ENCODE data around the gene CPSF2.

Gene CPSF2

DNA sequence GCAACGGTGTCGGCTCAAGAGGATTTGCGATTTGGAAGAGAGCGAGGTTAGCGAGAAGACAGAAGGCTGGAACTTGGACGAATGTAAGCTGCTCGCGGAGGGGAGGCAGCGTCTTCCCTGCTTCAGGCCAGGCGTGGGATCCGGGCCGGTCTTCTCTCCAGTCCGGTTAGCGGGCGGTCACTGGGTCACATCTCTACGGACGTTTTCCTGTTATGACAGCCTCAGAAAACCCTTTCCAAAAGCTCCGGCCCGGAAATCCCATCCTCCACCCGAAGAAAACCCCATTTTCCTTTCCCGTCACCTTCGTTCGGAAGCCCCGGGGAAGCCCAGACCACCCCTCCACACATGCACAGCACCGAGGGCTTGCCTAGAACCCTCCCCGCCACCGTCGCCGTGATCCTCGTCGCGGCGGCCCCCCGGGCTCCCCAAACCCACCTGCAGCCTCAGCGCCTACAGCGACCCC, 531 bp upstream of the CPSF2 start:
- H3K14ac ChIP-seq (ENCODE audit: low read length in 2 of 2) = peak overlapping the region in 1 of 2 experiments; percentile 42
- H4K8ac ChIP-seq (ENCODE audit: low read length) = peak overlapping the region; percentile 41
- peaks cover 14% of the 10 kb centered on the region for H3K4me1 ChIP-seq (ENCODE audit: control insufficient read depth, insufficient read depth, low read depth, low read length)
- H3K79me1 ChIP-seq (replicated peaks; ENCODE audit: low read length, poor library complexity, severe bottlenecking) = peaks cover 25% of the 10 kb centered on the region
- H2BK15ac ChIP-seq (ENCODE audit: low read depth, poor library complexity, severe bottlenecking) = no peak overlapping the region
- peak overlapping the region; percentile 43 for H3K4me2 ChIP-seq (ENCODE audit: low read length, poor library complexity, severe bottlenecking)
- peak overlapping the region; percentile 72 for H2AFZ ChIP-seq (ENCODE audit: low read depth, low read length)
- no peak overlapping the region for H2BK120ac ChIP-seq (ENCODE audit: low read depth, low read length)
- H3K27me3 ChIP-seq (ENCODE audit: control insufficient read depth in 1 of 2, insufficient read depth in 1 of 2, low read length in 2 of 2) = no peaks in the 10 kb centered on the region
- peak overlapping the region in 1 of 2 experiments; percentile 6 for H3K23ac ChIP-seq (ENCODE audit: low read length in 2 of 2)
- no peaks in the 10 kb centered on the region for H3K9me3 ChIP-seq (ENCODE audit: control insufficient read depth, low read length)
- no peak overlapping the region for H2BK5ac ChIP-seq (ENCODE audit: low read depth, low read length, poor library complexity, severe bottlenecking)
- peak; percentile 62 for DNase-seq
- peaks cover 7 to 48% of the 10 kb centered on the region in 2 experiments for H3K36me3 ChIP-seq (ENCODE audit: control insufficient read depth in 1 of 2, insufficient read depth in 2 of 2, low read depth in 1 of 2, low read length in 2 of 2)
- peak overlapping the region; percentile 98 for H3K9ac ChIP-seq (ENCODE audit: low read length)
- peak overlapping the region; percentile 11 to 70 for H3K18ac ChIP-seq (ENCODE audit: low read depth in 1 of 2, low read length in 2 of 2)
- no peak overlapping the region for H2BK12ac ChIP-seq (ENCODE audit: low read length in 2 of 2)
- under 1% methylated on average over 36 of the region's 36 CpGs for WGBS
- H2AK5ac ChIP-seq (ENCODE audit: low read length, severe bottlenecking) = no peak overlapping the region
- H3K4me3 ChIP-seq (ENCODE audit: insufficient read depth in 1 of 2, low read depth in 1 of 2, low read length in 2 of 2) = peak overlapping the region; percentile 71 to 88
- H3K27ac ChIP-seq (ENCODE audit: low read length, poor library complexity, severe bottlenecking) = peak overlapping the region; percentile 79
- peak overlapping the region in 1 of 2 experiments; percentile 56 for H3K4ac ChIP-seq (ENCODE audit: low read depth in 1 of 2, low read length in 2 of 2)
- H4K91ac ChIP-seq (ENCODE audit: low read length) = peak overlapping the region; percentile 44

DNA sequence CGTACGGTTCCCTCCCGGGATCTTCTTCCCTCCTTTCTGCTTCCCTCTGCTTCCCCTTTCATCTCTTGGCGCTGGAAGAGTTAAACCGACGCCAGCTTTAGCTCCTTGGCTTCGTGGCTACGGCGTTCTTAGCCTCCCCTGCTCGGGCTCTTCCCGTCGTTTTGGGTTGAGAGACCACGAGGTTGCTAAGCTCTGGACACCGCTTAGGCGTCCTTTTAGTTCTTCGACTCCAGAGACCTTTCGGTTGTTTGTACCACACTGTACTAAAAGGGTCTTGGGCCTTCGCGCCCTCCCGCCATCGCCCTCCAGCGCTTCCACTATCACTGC, 545 bp downstream of the CPSF2 start:
- H3K4me3 ChIP-seq (ENCODE audit: insufficient read depth in 1 of 2, low read depth in 1 of 2, low read length in 2 of 2) = peak overlapping the region; percentile 71 to 88
- H3K27me3 ChIP-seq (ENCODE audit: control insufficient read depth in 1 of 2, insufficient read depth in 1 of 2, low read length in 2 of 2) = no peaks in the 10 kb centered on the region
- H3K4ac ChIP-seq (ENCODE audit: low read depth in 1 of 2, low read length in 2 of 2) = peak overlapping the region; percentile 16 to 95
- H3K79me1 ChIP-seq (replicated peaks; ENCODE audit: low read length, poor library complexity, severe bottlenecking) = peaks cover 28% of the 10 kb centered on the region
- peak overlapping the region; percentile 16 for H4K91ac ChIP-seq (ENCODE audit: low read length)
- peak overlapping the region; percentile 2 for H2BK15ac ChIP-seq (ENCODE audit: low read depth, poor library complexity, severe bottlenecking)
- WGBS = under 1% methylated on average over 22 of the region's 22 CpGs
- peaks cover 14% of the 10 kb centered on the region for H3K4me1 ChIP-seq (ENCODE audit: control insufficient read depth, insufficient read depth, low read depth, low read length)
- peak; percentile 62 for DNase-seq
- H2BK5ac ChIP-seq (ENCODE audit: low read depth, low read length, poor library complexity, severe bottlenecking) = peak overlapping the region; percentile 58
- H3K23ac ChIP-seq (ENCODE audit: low read length in 2 of 2) = peak overlapping the region; percentile 16 to 47
- H3K27ac ChIP-seq (ENCODE audit: low read length, poor library complexity, severe bottlenecking) = peak overlapping the region; percentile 79
- peak overlapping the region; percentile 81 for H3K4me2 ChIP-seq (ENCODE audit: low read length, poor library complexity, severe bottlenecking)
- peak overlapping the region in 1 of 2 experiments; percentile 94 for H2BK12ac ChIP-seq (ENCODE audit: low read length in 2 of 2)
- peak overlapping the region; percentile 35 to 97 for H3K18ac ChIP-seq (ENCODE audit: low read depth in 1 of 2, low read length in 2 of 2)
- H3K9ac ChIP-seq (ENCODE audit: low read length) = peak overlapping the region; percentile 98
- peak overlapping the region; percentile 91 for H2BK120ac ChIP-seq (ENCODE audit: low read depth, low read length)
- H3K36me3 ChIP-seq (ENCODE audit: control insufficient read depth in 1 of 2, insufficient read depth in 2 of 2, low read depth in 1 of 2, low read length in 2 of 2) = peaks cover 3 to 49% of the 10 kb centered on the region in 2 experiments
- H3K14ac ChIP-seq (ENCODE audit: low read length in 2 of 2) = peak overlapping the region in 1 of 2 experiments; percentile 87
- peak overlapping the region; percentile 60 for H2AFZ ChIP-seq (ENCODE audit: low read depth, low read length)
- H4K8ac ChIP-seq (ENCODE audit: low read length) = peak overlapping the region; percentile 80
- no peak overlapping the region for H2AK5ac ChIP-seq (ENCODE audit: low read length, severe bottlenecking)
- H3K9me3 ChIP-seq (ENCODE audit: control insufficient read depth, low read length) = no peaks in the 10 kb centered on the region

DNA sequence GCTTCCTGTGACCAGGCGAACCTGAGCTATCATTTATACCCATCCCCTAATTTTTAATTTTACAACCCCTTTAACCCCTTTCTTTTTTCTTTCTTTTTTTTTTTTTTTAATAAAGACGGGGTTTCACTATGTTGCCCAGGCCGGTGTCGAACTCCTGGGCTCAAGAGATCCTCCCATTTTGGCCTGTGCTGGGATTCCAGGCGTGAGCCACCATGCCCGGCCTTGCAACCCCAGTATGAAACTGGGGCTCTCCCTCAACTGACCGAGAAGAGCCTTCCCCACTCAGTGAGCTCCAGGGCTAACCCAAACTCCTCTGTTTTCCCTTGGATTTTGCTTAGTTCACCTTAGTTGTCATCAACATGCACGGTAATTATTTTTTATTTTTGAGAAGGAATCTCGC, 992 bp downstream of the CPSF2 start:
- H3K79me1 ChIP-seq (replicated peaks; ENCODE audit: low read length, poor library complexity, severe bottlenecking) = peaks cover 31% of the 10 kb centered on the region
- H3K9me3 ChIP-seq (ENCODE audit: control insufficient read depth, low read length) = no peaks in the 10 kb centered on the region
- peaks cover 3 to 49% of the 10 kb centered on the region in 2 experiments for H3K36me3 ChIP-seq (ENCODE audit: control insufficient read depth in 1 of 2, insufficient read depth in 2 of 2, low read depth in 1 of 2, low read length in 2 of 2)
- peak overlapping the region; percentile 71 to 88 for H3K4me3 ChIP-seq (ENCODE audit: insufficient read depth in 1 of 2, low read depth in 1 of 2, low read length in 2 of 2)
- peak overlapping the region; percentile 98 for H3K9ac ChIP-seq (ENCODE audit: low read length)
- no peaks in the 10 kb centered on the region for H3K27me3 ChIP-seq (ENCODE audit: control insufficient read depth in 1 of 2, insufficient read depth in 1 of 2, low read length in 2 of 2)
- no peak overlapping the region for H3K18ac ChIP-seq (ENCODE audit: low read depth in 1 of 2, low read length in 2 of 2)
- H2AFZ ChIP-seq (ENCODE audit: low read depth, low read length) = no peak overlapping the region
- H3K4me2 ChIP-seq (ENCODE audit: low read length, poor library complexity, severe bottlenecking) = peak overlapping the region; percentile 81
- DNase-seq = no peak
- no peak overlapping the region for H2AK5ac ChIP-seq (ENCODE audit: low read length, severe bottlenecking)
- H3K14ac ChIP-seq (ENCODE audit: low read length in 2 of 2) = no peak overlapping the region
- H2BK120ac ChIP-seq (ENCODE audit: low read depth, low read length) = no peak overlapping the region
- H2BK5ac ChIP-seq (ENCODE audit: low read depth, low read length, poor library complexity, severe bottlenecking) = no peak overlapping the region
- no peak overlapping the region for H4K8ac ChIP-seq (ENCODE audit: low read length)
- H2BK12ac ChIP-seq (ENCODE audit: low read length in 2 of 2) = no peak overlapping the region
- H3K4me1 ChIP-seq (ENCODE audit: control insufficient read depth, insufficient read depth, low read depth, low read length) = peaks cover 14% of the 10 kb centered on the region
- peak overlapping the region in 1 of 2 experiments; percentile 95 for H3K4ac ChIP-seq (ENCODE audit: low read depth in 1 of 2, low read length in 2 of 2)
- H4K91ac ChIP-seq (ENCODE audit: low read length) = no peak overlapping the region
- peak overlapping the region in 1 of 2 experiments; percentile 14 for H3K23ac ChIP-seq (ENCODE audit: low read length in 2 of 2)
- peak overlapping the region; percentile 79 for H3K27ac ChIP-seq (ENCODE audit: low read length, poor library complexity, severe bottlenecking)
- no peak overlapping the region for H2BK15ac ChIP-seq (ENCODE audit: low read depth, poor library complexity, severe bottlenecking)
- 44% methylated on average over 9 of the region's 9 CpGs for WGBS

DNA sequence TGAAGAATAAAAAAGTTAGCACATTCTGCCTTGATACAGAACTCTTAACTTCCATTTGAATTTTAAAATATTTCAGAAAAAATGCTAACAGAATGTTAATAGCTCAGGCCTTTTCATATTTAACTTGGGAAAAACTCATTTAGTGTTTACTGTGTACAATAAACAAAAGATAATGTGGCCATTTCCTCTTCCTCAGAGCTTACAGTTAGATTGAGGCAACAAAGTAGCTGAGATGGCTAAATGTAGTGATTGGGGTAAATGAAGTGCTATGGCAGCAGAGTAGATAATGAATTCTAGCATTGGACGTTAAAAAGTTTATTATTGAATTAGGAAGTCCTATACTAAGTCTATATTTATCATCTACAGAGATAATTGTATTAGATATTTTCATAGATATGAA, 12.7 kb downstream of the CPSF2 start:
- Histone ChIP-seq H3K18ac (ENCODE audit: low read depth in 1 of 2, low read length in 2 of 2) (no peak overlapping the region), H3K23ac (ENCODE audit: low read length in 2 of 2) (no peak overlapping the region), H2AK5ac (ENCODE audit: low read length, severe bottlenecking) (no peak overlapping the region), H3K9ac (ENCODE audit: low read length) (no peak overlapping the region), H4K8ac (ENCODE audit: low read length) (no peak overlapping the region), H2BK15ac (ENCODE audit: low read depth, poor library complexity, severe bottlenecking) (no peak overlapping the region), H3K14ac (ENCODE audit: low read length in 2 of 2) (no peak overlapping the region), H3K4ac (ENCODE audit: low read depth in 1 of 2, low read length in 2 of 2) (no peak overlapping the region), H3K27ac (ENCODE audit: low read length, poor library complexity, severe bottlenecking) (no peak overlapping the region), H2BK5ac (ENCODE audit: low read depth, low read length, poor library complexity, severe bottlenecking) (no peak overlapping the region), H2BK12ac (ENCODE audit: low read length in 2 of 2) (no peak overlapping the region), H2AFZ (ENCODE audit: low read depth, low read length) (no peak overlapping the region), H3K27me3 (ENCODE audit: control insufficient read depth in 1 of 2, insufficient read depth in 1 of 2, low read length in 2 of 2) (no peaks in the 10 kb centered on the region), H3K36me3 (ENCODE audit: control insufficient read depth in 1 of 2, insufficient read depth in 2 of 2, low read depth in 1 of 2, low read length in 2 of 2) (peaks cover 26 to 85% of the 10 kb centered on the region in 2 experiments), H3K4me2 (ENCODE audit: low read length, poor library complexity, severe bottlenecking) (no peak overlapping the region), H4K91ac (ENCODE audit: low read length) (no peak overlapping the region), H3K4me1 (ENCODE audit: control insufficient read depth, insufficient read depth, low read depth, low read length) (no peaks in the 10 kb centered on the region), H3K79me1 (replicated peaks; ENCODE audit: low read length, poor library complexity, severe bottlenecking) (peaks cover 8% of the 10 kb centered on the region), H2BK120ac (ENCODE audit: low read depth, low read length) (no peak overlapping the region), H3K4me3 (ENCODE audit: insufficient read depth in 1 of 2, low read depth in 1 of 2, low read length in 2 of 2) (no peak overlapping the region), H3K9me3 (ENCODE audit: control insufficient read depth, low read length) (no peaks in the 10 kb centered on the region)
- WGBS = no CpG with 5 or more reads among the region's 1 CpG
- DNase-seq = peak; percentile 6
